Right atrium auricular region (tissue), 2 donors: ENCODE measurements around the gene PRKAR2B. TPM values are rescaled to one million over a fixed set of nuclear protein-coding genes. Genes with fewer than 3 reads are reported as not detected.

Experiments
- DNase-seq: peaks from one replicate; pipeline ENCODE4 v3.0.0-alpha.2; 2019; ENCODE audit warnings: low spot score
- H3K27ac ChIP-seq, 2 donors: fragments of 200-600 bp; sonication (generic); 1 replicate in 1 of 2; 2 replicates in 1 of 2; pipeline ENCODE4 v1.5.1; 2016 to 2019
- H3K27me3 ChIP-seq, 2 donors: fragments of 200-600 bp; sonication (generic); one replicate each; pipeline versions ENCODE4 v1.5.1 to v1.6.0; 2017 to 2019
- H3K36me3 ChIP-seq: fragments of 200-600 bp; sonication (generic); one replicate; pipeline ENCODE4 v1.5.1; 2016
- H3K4me1 ChIP-seq, 2 donors: fragments of 200-600 bp; sonication (generic); one replicate each; pipeline versions ENCODE4 v1.5.1 to v1.6.0; 2017 to 2019
- H3K4me3 ChIP-seq, 2 donors: fragments of 200-600 bp; sonication (generic); 1 replicate in 1 of 2; 2 replicates in 1 of 2; pipeline ENCODE4 v1.5.1; 2017 to 2019; ENCODE audit warnings: mild to moderate bottlenecking in 1 of 2, moderate library complexity in 1 of 2
- H3K9me3 ChIP-seq, 2 donors: fragments of 200-600 bp; sonication (generic); one replicate each; pipeline ENCODE4 v1.5.1; 2019
- CTCF ChIP-seq, 2 donors: fragments of 200-600 bp; sonication (generic); IDR thresholded peaks; one replicate each; pipeline ENCODE4 v1.5.1; 2019; ENCODE audit warnings: antibody characterized with exemption in 2 of 2
- total RNA-seq, 2 donors: library from RNA; depleted of rRNA; stranded (reverse); fragments of >200 nt; gene quantifications; one replicate each; pipeline ENCODE4 v1.1.0, GENCODE V29; 2016

PRKAR2B gene
- total RNA-seq, 2 donors from 2014 or later, result 30.1 to 30.4 TPM

DNA sequence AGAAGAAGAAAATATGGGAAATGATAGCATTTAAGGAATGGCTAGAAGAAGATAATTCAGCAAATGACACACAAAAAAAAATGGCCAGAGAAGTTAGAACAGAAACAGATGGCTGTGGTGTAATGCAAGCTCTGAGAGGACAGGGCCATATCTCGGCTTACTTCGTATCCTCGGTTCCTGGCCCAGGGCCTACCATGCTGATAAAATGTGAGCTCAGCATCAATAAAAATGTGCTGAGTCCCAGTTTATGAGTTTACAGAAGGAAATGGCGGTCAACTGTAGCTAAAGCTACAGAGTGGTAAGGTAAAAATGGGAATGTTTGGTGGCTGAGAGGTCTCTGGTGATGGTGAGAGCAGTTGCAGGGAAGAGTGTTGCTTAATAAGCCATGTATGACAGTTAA is 165.1 kb downstream of the PRKAR2B start:
- peaks cover 0 to 29% of the 10 kb centered on the region in 2 donors for H3K4me1 ChIP-seq
- H3K27me3 ChIP-seq, result no peaks in the 10 kb centered on the region
- TF ChIP-seq CTCF (IDR thresholded peaks at IDR 0.05), result no peak
- peak overlapping the region; percentile 66 to 82 for H3K27ac ChIP-seq
- no peak overlapping the region for H3K4me3 ChIP-seq
- H3K9me3 ChIP-seq, result peaks cover 0 to 7% of the 10 kb centered on the region in 2 donors
- DNase-seq, result no peak
- H3K36me3 ChIP-seq, result peaks cover 21% of the 10 kb centered on the region

- no peak for TF ChIP-seq CTCF (IDR thresholded peaks at IDR 0.05)
- Histone ChIP-seq H3K4me1 (peaks cover 0 to 29% of the 10 kb centered on the region in 2 donors), H3K27me3 (no peaks in the 10 kb centered on the region), H3K4me3 (no peak overlapping the region), H3K9me3 (peaks cover 0 to 7% of the 10 kb centered on the region in 2 donors), H3K27ac (no peak overlapping the region), H3K36me3 (peaks cover 13% of the 10 kb centered on the region)
- DNase-seq, result no peak
Measured at GRCh38 chr7:107210400-107210799, 165.9 kb downstream of the PRKAR2B start.

Other genes starting within 250 kb of the PRKAR2B start
- 1 to 10 TPM in 1 of 2 donors, under 1 TPM in 1; 0.82 to 3.0 TPM for gene PIK3CG, start 179.4 kb upstream of the PRKAR2B start, total RNA-seq
- gene HBP1, start 124.3 kb downstream of the PRKAR2B start, total RNA-seq, result 10 to 100 TPM; 51.8 to 69.8 TPM